Non-pigmented ciliary epithelial cell (primary cell): Measurements from ENCODE around the gene UST.
"Not testable (repeated sequence)": the region's sequence is repeated elsewhere in the genome, so short reads cannot be mapped to it uniquely, and the experiment has no call there.

Source experiments
- DNase-seq: peaks from one replicate; pipeline ENCODE4 v3.0.0-alpha.2; 2010; ENCODE audit warnings: low read depth

The UST gene

DNA sequence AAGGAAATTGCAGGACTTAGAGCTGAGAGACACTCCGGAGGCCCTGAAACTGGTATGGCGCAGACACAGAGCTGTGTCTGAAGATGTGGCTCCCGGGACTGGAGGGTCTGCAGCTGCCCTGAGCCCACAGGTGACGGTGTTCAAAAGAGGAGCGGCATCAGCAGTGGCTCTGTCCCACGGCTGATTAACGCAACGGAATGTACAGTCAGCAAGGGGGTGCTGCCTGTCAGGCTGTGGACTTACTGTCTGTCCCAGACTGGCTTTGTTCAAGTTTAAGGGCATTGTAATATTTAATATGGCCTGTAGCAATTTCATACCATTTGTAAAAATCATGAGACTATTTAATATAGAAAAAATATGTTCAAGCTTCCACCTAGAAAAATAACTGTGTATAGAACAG, 342.7 kb downstream of the UST start:
- DNase-seq = no peak

DNA sequence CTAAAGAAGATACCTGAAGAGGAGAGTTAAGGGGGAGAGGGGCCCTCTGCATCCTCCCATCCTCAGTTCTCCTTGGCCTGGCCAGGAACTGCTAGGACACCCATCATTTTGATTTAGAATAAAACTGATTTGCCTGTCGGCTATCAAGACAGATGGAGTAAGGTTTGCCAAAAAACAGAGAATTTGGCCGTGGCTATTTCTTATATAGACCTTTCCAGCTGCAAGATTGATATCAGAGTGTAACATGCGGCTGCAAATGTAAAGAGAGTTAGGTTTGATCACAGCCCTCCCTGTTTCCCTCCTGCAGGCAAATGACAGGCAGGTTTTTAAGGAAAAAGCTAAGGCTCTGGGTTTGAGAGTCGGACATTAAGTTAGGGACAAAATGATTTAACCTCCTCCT, 344.1 kb downstream of the UST start:
- no peak for DNase-seq

DNA sequence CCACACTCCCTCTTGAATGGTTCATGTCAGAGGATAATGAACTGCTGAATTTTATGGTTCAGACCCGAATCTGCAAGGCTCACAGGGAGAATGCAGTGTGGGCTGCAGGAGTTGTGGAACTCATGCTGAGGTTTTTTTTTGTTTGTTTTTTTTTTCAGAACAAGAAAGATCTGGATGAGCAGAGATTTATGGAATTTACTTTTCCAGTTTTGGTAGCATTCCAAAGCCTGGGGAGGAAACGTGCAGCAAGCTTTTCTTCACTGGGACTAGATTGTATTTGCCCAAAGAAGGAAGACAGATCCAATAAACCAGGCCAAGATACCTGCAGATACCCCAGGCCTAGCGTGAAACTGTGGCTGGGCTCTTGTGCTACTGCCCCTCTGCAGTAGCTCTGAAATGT, 346.8 kb downstream of the UST start:
- DNase-seq = no peak

DNA sequence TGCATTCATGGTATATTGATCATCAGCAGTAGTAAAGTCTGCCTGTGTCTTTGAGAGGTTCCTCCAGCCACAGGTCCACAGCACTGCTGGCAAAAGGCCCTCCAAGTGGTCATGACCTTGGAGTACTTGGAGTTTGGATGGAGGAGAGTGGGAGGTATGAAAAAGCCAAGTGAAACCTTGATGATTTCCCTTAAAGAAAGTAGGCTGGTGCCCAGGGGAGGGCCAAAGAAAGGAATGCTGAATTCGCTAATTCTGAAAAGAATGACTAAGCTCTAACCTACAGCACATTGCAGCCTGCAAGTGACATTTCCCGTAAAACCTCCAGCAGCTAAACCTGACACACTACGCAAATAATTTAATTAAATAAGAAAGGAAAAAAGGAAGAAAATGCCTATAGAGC, 347.3 kb downstream of the UST start:
- DNase-seq = no peak

DNA sequence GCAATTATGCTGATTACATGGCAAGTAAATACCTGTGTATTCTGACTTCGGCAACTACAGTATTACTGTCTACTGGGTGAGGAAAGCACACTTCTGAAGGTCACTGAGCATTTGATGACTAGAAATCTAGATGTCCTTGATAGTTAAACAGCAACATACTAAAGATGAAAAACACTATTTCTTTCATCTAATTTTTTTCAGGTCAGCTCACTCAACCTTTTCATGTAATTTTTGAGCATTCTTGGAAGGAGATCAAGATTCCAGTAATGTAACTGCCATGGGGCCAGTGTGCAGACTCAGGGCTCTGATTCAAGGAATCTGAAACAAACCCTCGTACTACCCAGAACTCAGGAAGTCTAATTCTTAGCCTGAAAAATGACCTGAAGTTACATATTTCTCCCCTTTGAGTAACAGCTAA, 348.1 kb downstream of the UST start:
- DNase-seq = no peak

DNA sequence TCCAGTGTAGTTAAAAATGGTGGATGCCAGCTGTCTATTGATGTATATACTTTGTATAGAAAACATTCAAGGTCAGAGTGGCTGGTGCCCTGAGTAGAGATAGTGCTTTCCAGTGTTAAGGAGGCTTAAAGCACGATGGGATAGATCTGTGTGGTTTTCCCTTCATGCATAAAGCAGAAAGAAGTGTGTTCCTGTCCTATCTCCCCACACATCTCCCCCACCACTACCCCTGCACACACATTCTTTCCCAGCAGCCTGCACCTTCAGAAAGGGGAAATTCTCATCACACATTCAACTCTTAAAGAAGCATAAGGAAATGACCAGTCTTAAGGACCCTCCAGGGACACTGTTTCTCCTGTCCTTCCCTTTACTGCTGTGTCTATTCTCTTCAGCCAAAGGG, 349.0 kb downstream of the UST start:
- no peak for DNase-seq

DNA sequence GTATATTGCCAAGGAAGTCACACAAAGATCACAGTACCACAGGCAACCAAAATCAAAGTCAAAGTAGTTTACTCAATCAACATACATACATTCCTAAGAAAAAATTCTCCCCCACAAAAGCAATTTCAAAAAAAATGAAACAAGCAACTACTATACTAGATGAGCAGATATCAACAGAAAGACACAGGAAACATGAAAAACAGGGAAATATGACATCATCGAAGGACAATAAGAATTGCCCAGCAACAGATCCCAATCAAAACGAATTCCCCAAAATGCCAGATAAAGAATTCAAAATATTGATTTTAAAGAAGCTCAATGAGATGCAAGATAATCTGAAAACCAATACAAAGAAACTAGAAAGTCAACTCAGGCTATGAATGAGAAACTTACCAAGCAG, 351.0 kb downstream of the UST start:
- DNase-seq = no peak

DNA sequence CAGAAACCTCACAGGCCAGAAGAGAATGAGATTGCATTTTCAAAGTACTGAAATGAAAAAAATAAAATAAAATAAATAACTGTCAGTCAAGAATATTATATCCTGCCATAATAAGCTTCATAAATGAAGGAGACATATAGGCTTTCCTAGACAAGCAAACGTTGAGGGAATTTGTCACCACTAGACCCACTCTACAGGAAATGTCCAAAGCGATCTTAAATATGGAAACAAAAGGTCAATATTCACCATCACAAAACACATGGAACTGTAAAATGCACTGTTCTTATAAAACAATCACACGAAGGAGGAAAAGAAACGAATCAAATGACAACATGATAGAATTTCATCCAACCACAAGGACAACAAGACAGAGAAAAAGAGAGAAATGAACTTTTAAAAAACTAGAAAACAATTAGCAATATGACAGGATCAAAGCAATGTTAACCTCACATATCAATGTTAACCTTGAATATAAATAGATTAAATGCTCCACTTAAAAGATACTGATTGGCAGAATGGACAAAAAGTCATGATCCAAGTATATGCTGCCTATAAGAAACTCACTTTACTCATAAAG, 352.0 kb downstream of the UST start:
- DNase-seq = no peak

DNA sequence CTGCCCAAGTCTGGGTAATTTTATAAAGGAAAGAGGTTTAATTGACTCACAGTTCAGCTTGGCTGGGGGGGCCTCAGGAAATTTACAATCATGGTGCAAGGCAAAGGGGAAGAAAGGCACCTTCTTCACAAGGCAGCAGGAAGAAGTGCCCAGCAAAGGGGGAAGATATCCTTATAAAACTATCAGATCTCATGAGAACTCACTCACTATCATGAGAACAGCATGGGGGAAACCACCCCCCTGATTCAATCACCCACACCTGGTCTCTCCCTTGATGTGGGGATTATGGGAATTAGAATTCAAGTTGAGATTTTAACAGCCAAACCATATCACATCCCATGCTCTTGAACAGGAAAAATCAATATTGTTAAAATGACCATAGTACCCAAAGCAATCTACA, 355.5 kb downstream of the UST start:
- no peak for DNase-seq

DNA sequence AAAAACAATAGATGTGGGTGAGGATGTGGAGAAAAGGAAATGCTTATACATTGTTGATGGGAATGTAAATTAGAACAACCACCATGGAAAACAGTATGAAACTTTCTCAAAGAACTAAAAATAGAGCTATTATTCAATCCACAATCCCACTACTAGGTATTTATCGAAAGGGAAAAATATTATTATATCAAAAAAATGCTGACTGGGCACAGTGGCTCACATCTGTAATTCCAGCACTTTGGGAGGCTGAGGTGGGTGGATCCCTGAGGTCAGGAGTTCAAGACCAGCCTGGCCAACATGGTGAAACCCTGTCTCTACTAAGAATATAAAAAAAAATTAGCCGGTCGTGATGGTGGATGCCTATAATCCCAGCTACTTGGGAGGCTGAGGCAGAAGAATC, 357.1 kb downstream of the UST start:
- not testable (repeated sequence) for DNase-seq

DNA sequence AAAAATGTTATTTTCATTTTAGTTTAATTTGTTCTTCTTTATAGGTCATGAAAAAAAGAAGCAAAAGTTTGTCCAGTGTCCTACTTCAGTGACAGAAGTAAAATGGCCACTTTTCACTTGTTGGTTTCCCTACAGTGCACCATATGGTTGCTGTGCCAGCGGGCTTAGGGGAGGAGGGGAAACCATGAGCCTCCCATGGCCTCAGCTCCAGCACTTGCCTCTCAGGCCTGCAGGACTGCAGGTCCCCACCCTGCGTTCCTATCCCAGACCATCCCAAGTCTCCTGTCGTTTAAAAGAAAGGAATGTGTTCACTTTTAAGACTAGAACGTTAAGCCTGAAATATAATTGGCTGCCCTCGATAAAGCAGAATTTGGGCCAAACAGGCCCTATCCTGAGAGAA, 360.7 kb downstream of the UST start:
- DNase-seq = no peak

DNA sequence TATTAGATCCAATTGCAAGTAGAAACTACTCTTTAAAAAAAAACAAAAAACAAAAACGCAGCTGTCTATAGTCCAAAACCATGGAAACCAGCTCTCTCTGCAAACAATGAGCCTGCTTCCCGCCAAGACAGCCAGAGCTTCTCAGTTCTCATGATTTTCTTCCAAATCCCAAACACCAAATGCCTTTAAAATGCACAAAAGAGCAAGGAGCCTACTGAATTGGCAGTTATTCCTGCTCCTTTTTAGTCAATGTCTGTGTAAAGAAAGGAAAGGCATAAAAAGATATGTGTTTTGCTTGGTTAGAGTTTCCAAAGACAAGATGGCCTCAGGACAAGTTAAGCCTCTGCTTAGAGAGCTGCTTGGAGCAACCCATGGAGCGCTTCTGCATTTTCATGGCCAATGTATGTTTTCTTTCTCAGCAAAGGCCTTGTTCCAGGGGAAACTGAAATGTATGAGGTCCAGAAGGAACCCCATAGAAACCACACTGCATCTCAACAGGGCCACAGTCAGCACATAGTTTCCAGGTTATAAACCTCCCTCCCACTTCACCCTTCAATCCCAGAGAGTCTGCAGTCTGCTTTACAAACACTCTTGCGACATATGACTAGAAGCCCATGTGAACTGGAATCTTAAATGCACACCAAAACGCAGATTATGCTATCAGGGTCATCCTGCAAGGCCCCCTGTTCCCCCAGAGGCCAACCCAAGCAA, 361.4 kb downstream of the UST start:
- DNase-seq = no peak

DNA sequence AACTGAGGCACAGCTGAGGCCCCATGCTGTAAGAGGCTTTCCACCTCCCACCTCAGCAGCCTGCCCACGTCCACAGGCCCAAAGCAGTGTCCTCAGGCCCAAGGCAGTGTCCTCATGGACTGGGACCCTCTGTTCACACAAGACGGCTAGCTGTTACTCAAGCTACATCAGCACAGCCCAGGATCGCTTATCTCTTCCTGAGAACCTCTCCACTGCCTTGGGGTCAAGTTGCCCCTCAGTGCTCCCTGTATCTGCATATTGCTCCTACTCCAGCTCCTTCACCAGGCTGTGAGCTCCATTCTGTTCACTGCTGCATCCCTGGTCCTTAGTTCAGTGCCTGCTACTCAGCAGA, 361.9 kb downstream of the UST start:
- DNase-seq = no peak

DNA sequence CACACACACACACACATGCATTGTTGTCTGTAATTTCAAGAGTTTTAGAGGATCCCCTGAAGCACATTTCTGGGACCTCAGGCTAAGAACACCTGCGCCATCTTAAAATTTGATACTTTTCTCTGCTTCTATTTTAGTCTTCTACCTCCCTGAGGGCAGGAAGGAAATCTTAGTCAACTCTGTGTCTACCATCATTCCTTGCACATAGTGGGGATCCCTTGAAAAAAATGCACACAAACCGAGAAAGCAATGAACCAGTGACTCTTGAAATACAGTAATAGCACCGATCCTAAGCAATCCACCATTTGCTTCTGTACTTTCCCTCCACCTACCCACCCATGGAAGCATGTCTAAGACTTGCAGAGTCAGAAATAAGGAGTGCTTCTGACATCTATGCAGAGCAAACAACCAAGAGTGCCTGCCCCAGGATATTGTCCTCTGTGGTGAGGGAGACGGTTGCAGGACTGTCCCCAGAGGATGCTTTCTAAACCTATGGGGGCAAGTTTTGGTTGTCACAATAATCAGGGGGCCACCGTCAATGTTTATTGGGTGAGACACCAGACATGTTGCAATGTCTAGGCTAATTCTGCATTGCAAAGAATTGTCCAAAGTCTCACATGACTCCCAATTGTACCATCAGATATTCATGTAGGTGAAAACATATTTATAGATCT, 362.7 kb downstream of the UST start:
- DNase-seq = no peak

DNA sequence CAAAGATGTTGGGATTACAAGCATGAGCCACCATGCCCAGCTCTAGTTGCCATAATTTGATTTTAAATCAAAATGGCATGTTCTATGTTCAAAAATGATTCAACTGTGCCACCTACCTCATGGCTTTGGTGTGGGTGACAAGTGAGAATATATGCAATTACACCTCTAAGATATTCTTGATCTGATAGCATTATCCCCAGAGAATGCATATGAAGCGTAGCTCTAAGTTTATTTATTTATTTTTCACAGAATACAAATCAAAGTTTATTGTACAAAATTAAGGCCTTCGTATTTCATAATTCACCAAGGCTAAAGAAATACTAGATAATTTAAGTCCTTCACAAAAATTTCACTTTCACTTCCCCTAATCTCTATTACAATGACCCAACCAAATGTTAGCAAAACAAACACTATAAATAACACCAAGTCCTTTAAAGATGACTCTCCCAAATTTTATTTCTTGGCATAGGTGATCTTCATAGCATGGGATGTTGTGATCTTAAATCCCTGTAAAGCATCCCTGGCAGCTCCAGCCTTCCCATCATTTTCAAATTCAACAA, 364.8 kb downstream of the UST start:
- DNase-seq = no peak

DNA sequence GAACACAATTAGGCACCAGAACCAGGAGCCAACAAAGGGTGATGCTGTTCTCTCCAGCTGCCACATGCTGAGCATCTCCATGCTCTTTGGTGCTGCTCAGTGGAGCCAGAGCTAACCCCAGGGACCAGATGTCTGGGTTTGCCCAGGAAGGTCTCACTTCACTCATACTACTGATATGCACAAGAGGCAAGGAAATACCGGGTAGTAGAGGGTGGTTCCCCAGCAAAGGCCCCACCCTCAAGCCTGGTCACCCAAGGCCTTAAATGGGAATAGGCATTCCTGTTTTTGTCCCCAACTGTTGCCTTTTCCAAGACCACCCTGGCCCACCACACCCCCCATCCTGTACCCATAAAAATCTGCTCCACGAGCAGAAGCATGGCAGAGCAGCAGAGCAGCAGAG, 366.1 kb downstream of the UST start:
- DNase-seq = no peak

DNA sequence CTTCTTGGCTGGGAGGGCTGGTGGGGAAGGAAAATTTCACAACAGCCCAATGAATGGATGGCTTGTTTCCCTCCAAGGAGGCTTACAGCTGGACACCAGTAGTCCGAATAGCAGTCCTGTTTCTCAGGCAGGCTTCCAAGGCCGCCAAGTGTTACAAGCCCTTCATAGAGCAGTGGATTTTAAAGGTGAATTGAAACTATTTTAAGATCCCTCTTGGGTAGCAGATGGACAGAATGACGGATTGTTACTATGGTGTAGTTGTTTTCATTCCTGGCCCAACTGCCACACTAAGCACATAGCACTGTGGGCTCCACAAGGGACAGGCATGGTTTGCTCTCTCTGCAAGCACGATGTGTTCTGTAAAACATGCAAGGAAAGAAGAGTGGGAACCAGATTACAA, 367.3 kb downstream of the UST start:
- no peak for DNase-seq

DNA sequence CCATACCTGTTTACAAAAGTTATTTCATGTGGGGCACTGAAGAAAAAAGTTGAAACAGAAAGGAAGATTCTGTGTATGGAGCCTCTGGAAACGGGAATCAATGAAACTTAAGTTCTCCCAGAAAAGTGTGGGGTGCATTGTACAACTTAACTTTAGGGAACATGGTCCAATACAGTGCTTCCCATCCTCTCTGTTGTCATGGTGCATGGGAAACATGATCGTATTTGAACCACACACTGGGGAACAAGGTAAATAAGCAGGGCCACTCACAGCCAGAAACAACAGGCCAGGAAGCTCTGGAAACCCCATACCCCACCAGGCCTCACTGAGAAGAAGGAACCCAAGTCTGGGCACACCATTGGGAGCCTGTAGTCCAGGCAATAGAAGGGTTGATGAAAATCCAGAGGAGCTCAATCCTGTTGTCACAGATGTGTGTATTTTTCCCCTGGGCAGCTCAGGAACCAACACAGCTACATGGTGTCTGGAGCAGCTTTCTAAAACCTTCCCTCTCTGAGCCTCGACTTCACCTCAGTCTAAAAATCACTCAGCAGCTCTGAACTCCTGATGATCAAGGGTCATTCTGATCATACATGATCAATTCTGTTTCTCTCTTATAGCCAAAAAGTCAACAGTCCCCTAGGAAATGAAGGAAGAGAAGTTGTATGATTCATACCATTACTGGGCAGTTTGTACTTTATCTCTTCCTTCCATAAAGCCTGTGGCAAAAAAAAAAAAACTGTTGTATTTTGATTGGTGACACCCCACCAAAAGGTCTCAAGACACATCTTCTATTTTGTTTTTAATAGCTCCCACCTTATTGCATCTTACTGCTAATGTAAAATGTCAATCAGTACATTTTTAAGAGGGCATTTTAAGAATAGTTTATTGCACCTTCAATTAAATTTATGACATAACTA, 372.2 kb downstream of the UST start:
- DNase-seq = no peak

DNA sequence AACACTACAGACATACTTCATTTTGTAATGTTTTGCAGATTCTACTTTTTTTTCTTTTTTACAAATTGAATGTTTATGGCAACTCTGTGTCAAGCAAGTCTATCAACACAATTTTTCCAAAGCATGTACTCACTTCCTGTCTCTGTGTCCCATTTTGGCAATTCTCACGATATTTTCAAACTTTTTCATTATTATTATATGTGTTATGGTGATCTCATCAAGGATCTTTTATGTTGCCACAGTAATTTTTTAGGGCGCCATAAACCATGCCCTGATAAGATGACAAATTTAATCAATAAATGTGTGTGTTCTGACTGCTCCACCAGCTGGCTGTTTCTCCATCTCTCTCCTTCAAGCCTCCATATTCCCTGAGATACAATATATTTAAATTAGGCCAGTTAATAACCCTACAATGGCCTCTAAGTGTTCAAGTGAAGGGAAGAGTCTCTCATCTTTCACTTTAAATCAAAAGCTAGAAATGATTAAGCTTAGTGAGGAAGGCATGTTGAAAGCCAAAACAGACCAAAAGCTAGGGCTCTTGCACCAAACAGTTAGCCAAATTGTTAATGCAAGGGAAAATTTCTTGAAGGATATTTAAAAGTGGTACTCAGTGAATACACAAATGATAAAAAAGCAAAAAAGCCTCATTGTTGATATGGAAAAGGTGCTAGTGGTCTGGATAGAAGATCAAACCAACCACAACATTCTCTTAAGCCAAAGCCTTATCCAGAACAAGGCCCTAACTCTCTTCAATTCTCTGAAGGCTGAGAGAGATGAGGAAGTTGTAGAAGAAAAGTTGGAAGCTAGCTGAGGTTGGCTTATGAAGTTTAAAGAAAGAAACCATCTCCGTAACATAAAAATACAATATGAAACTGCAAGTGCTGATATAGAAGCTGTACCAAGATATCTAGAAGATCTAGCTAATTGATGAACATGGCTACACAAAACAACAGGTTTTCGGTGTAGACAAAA, 376.3 kb downstream of the UST start:
- DNase-seq = no peak

DNA sequence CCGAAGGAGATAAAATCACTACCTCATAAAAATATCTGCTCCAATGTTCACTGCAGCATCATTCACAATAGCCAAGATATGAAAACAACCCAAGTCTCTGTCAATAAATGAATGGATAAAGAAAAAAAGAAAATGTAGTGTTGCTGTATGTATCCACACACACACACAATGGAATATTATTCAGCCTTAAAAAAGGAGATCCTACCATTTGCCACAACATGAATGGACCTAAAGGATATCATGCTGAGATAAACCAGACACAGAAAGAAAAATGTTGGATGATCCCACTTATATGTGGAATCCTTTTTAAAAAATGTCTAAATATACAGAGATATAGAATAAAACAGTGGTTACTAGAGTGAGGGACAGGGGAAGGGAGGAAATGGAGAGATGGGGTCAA, 378.5 kb downstream of the UST start:
- no peak for DNase-seq
